Hematopoietic multipotent progenitor cell (in vitro differentiated cells): Measurements from ENCODE around the gene IPO7. TPM values are rescaled to one million over a fixed set of nuclear protein-coding genes. Genes with fewer than 3 reads are reported as not detected.
A peak's percentile ranks its signal among the peaks of the same experiment; 100 is the strongest.
"Not testable (repeated sequence)": the region's sequence is repeated elsewhere in the genome, so short reads cannot be mapped to it uniquely, and the experiment has no call there.

Experiments used
- DNase-seq, 3 donors: peaks; one replicate each; pipeline ENCODE4 v3.0.0-alpha.2; 2011 to 2015; ENCODE audit warnings: low read depth in 2 of 3, low spot score in 2 of 3
- total RNA-seq: library from RNA; depleted of rRNA; stranded (reverse); fragments of >200 nt; gene quantifications from one replicate; pipeline ENCODE4 v1.2.3, GENCODE V29; 2012

IPO7 gene
- 42.8 TPM for total RNA-seq

GRCh38 chr11:9384535-9385326 lies at the start of gene IPO7:
Gene IPO7 (plus strand): TSS chr11:9384652. CDS start chr11:9384764, 112 bp downstream.
- DNase-seq, result peak; percentile 65 to 91 (median 90)

DNA sequence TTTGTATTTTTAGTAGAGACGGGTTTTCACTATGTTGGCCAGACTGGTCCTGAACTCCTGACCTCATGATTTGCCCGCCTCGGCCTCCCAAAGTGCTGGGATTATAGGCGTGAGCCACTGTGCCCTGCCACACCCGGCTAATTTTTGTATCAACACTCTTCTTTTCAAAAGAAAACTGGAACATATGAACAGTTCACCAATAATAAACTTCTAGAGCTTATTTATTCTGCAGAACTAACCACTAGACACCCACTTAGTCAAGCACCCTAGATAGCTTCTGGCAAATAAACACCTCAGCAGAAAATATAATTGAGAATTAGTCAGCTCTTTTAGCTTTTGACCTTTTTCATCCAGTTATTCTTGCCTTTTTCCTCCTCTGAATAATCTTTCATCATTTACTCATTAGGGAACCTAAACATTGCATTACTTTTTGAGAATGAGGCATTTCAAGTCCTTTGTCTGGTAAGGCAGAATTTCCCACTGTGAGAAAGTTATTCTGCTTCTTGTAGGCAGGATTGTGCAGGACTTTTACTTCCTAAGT lies 42.7 kb upstream of the IPO7 start:
- DNase-seq, result no peak

DNA sequence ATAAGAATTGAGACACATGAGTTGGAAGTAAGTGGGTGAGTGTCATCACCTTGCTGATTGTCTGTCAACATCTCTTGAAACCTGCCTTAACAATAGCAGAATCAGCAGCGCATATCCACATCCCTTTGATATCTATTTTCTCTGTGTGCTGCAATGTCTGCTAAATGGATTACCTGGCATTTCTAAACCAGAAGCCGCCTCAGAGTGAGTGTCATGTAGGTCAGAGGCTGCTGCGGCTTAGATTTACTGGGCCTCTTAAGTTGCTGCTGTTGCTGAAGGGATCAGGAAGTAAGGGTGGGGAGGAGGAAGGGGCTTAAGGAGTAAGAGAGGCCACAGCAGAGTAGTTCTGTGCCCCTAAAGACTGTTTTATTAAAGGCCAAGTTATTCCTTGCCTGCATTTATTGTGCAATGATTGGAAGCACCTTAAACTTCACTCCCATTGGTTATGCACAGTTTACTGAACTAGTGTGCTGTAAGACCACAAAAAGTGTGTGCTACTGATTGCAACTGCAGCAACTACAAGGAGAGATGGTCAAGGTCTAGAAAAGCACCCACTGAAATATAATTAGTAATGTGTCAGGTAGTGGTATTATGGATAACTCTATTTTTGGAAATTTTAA lies 40.3 kb upstream of the IPO7 start:
- peak in 1 of 3 donors; percentile 50 for DNase-seq

GRCh38 chr11:9347100-9347499 lies 37.4 kb upstream of the IPO7 start:
- DNase-seq, result peak in 1 of 3 donors; percentile 75

GRCh38 chr11:9347779-9348178 lies 36.7 kb upstream of the IPO7 start:
- not testable (repeated sequence) for DNase-seq

DNA sequence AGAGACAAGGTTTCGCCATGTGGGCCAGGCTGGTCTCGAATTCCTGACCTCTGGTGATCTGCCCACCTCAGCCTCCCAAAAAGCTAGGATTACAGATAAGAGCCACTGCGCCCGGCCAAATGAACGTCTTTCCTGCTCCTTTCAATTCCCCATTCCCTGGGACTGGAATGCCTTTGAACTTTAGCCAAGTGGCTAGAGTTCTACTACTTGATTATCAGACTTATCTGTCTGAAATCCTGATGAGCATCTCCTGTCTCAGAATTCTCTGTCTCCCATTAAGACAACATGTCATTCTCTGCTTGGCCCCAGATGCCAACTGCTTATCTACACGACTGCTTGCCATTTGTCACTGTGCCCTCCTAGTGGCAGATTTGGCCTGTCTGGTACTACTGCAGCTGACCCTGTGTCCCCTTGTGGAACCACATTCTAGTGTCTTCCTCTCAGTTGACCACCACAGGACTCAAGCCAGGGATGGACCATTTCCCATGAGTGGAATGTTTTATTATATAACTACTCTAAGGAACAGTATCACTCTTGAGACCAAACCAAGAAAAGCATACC lies 33.1 kb upstream of the IPO7 start:
- DNase-seq, result no peak

DNA sequence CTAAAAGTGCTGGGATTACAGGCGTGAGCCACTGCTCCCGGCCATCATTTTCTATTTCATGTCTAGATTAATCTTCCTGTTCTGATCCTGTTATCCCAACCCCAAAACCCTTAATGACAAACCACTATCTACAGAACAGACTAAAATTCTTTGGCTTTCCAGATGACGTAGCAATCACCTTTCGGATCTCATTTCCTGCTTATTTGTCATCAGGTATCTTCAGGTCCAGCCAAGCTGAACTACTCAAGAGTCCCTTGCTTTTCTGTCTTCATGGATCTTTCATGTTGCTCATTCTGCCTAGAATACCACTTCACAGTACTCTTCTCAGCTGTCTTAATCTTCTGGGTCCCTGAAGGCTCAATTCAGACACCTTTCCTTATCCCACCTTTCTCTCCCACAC lies 27.4 kb upstream of the IPO7 start:
- no peak for DNase-seq

- DNase-seq, result not testable (repeated sequence)
Observed at GRCh38 chr11:9360862-9361622, 23.4 kb upstream of the IPO7 start.

DNA sequence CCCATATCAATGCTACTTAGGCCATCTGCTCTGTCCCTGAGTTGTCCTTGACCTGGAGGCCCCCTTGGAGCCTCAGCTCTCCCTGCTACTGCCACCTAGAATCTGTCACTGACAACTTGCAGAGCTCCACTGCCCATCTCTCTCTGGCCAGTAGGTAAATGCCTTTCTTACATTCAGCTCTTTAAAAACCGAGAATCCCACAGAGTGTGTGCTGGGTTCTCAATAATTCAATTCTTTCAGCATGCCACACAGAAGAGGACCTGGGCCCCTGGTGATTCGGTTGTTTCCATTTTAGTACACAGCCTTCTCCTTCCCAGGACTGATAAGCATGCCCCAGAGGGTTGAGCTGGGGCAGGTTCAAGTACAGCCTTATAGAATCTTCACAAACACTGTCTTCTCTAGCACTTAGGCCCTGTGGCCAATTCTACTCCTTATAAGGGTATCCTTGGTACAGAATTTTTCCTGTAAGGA lies 22.0 kb upstream of the IPO7 start:
- no peak for DNase-seq

GRCh38 chr11:9363954-9364912 lies 20.2 kb upstream of the IPO7 start:
- peak; percentile 69 to 96 (median 95) for DNase-seq

DNA sequence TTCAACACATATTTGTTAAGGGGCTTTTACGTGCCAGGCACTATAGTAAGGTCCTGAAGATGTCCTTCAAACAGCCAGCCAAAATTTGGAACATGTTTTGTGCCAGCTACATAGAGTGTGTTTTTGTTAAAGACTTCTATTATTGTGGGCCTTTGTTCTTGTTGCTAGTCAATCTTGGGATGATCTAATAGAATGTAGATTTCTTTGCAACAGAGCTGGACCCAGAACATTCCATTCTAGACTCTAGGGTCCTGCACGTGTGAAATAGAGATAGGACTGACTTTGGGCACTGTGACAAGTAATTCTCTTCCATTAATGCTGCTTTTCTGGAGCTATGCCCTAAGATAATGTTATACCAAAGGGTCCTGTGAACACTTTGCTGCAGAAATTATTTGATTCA lies 16.9 kb upstream of the IPO7 start:
- no peak for DNase-seq

DNA sequence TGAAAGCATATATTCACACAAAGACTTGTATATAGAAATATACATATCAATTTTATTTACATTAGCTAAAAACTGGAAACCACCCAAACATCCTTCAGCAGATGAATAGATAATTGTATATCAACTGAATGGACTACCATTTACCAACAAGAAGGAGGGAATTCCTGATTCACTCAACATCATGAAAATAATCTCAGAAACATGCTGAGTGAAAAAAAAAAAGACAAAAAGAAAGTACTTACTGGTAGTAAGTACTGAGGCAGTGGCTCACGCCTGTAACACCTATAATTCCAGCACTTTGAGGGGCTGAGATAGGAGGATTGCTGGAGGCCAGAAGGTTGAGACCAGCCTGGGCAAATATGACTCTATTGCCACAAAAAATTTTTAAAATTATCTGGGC lies 7.4 kb upstream of the IPO7 start:
- no peak for DNase-seq

DNA sequence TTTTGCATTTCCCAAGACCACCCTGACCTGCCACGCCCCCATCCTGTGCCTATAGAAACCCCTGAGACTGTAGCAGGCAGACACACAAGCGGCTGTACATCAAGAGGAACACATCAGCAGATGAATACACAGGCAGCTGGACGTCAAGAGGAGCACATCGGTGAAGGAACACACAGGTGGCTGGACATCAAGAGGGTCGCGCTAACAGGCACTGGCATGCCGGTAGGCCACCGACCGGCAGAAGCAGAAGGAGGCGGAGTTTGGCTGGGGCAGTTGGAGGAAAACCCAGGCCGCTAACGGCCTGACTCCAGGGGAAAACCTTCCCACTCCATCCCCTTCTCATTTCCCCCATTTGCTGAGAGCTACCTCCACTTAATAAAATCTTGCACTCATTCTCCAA lies 5.4 kb upstream of the IPO7 start:
- DNase-seq, result no peak

DNA sequence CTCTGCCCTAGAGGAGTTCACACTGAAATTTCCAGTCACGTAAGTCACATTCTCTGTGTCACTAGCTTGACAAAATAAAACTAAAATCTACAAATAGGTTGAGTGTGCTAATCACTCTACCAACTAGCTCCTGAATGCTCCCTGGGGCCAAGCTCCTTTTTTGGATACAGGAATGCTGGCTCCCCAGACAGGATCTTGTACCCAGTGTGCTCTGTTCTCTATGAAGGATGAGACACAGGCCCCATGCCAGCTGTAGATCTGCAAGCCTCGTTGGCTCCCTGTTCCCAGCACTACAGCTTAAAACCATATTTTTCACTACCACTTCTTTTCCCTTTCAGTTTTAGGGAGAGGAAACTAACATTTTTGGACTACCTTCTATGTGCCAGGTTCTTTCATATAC lies 3.7 kb upstream of the IPO7 start:
- no peak for DNase-seq

DNA sequence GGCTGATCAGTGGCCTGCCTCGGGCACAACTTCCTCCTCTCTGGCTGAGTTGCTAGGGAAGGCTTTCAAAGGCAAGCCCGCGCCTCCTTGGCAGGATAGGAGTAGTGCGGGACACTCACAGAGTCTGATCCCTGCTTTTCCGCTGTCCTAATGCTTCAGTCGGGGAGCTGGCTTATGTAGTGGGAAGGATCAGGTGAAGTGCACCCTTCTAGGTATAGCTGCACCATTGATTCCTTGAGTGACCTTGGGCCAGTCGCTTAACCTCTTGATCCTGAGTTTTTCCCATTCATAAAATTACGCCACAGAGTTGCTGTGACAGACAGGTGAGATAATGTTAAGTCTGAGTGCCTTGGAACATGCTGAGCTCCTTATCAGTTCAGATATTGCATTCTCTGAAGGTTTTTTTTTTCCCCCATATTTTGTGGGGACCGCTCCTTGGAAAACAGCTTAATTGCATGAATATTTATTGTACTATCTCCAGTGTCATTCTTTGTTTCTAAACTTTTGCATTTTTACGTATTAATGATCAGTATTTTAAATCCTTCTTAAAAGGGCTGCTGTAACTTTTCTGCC lies 961 bp downstream of the IPO7 start:
- DNase-seq, result no peak

DNA sequence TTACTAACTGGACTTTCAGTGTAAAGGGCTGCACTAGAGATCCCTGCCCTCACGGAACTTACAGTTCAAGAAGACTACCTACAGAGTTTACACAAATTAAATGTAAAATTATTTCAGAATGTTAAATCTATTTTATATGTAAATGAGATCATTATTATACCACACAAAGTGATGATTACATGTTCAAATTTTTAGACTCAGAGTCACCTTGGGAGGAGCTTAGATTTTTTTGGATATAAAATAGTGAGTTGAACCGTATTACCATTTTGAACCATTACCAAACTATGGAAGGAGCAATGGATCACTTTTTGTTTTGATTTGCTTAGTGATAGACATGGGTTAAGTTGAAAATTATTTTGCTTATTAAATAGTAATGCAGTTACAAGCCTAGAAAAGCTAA lies 1.6 kb downstream of the IPO7 start:
- DNase-seq, result no peak

DNA sequence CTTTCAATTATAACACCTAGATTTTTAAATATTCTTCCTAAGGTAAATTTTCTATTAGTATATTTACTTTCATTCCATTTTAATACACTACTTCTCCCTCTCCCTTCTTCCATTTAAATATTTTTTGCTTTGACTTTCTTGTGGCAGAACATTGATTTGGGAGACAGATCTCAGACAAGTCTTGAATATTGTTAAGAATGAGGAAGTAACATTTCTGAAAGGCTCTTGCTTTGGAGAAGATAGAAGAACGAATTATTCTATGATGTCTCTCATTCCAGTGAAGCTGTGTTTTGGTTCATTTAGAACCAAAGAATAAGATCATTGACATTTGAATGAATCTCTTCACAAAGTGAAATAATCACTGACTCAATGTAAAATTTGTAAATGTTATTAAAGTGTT lies 2.4 kb downstream of the IPO7 start:
- DNase-seq, result peak in 1 of 3 donors; percentile 7

- no peak for DNase-seq
Observed at GRCh38 chr11:9396310-9396709, 11.9 kb downstream of the IPO7 start.

DNA sequence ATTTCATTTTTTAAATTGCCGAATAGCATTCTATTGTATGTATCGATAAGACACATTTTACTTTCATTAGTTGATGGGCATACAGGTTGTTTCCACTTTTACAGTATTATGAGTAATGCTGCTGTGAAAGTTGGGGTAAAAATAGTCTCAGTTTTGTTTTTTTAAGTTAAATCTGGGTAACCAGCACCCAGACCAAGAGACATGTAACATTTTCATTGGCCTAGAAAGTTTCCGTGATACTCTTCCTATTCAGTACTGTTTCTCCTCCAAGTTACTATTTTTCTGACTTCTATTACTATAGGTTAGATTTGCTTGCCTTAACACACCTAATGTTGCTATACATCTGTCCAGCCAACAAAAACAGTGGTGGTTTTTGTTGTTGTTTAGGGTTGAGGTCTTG lies 12.3 kb downstream of the IPO7 start:
- DNase-seq, result no peak
